Measurements from ENCODE around the gene DUSP11. TPM values are rescaled to one million over a fixed set of nuclear protein-coding genes. Genes with fewer than 3 reads are reported as not detected.
A peak's percentile ranks its signal among the peaks of the same experiment; 100 is the strongest.

DUSP11 gene
- total and polyA plus RNA-seq, 9 of the 15 experiments (the other 6 are each of a cell fraction or from before 2014, with no cell fraction given) = 20.7 to 79.8 (median 29.3) TPM

GRCh38 chr2:73736855-73737779 is 42.8 kb downstream of the DUSP11 start, which contains the start of gene TPRKB (continued):
- no peak for TF ChIP-seq E4F1 (CRISPR knock-in tag; IDR thresholded peaks at IDR 0.05; ENCODE audit: borderline replicate concordance)
- TF ChIP-seq CREB3 (tag; conservative IDR thresholded peaks at IDR 0.05; ENCODE audit: low read depth) = peak; percentile 84
- TF ChIP-seq ZBTB34 (CRISPR knock-in tag; IDR thresholded peaks at IDR 0.05) = no peak
- TF ChIP-seq CGGBP1 (CRISPR knock-in tag; IDR thresholded peaks at IDR 0.05) = no peak
- no peak for TF ChIP-seq SNAPC5 (CRISPR knock-in tag; IDR thresholded peaks at IDR 0.05)
- peak; percentile 75; the same call in 1 of the 2 replicates for TF ChIP-seq SMAD4 (CRISPR knock-in tag; conservative IDR thresholded peaks at IDR 0.05)
- TF ChIP-seq KLF10 (CRISPR knock-in tag; IDR thresholded peaks at IDR 0.05) = no peak
- TF ChIP-seq ZBTB11 (CRISPR knock-in tag; IDR thresholded peaks at IDR 0.05) = peak; percentile 86 to 98 (median 93); a peak in 5 of 6 replicates
- TF ChIP-seq BACH1 (tag; IDR thresholded peaks at IDR 0.05) = 0 out of 2 replicates have a peak, but pooled peaks have one; percentile 3
- 0 out of 2 replicates have a peak, but pooled peaks have one; percentile 9 for TF ChIP-seq ARID1B (IDR thresholded peaks at IDR 0.05)
- no peak for TF ChIP-seq NR2F6 (CRISPR knock-in tag; IDR thresholded peaks at IDR 0.05)
- no peak for TF ChIP-seq SFPQ (IDR thresholded peaks at IDR 0.05; ENCODE audit: low read depth, low read length)
- TF ChIP-seq MIER1 (IDR thresholded peaks at IDR 0.05; ENCODE audit: low read depth) = peak; percentile 36; the same call in 1 of the 2 replicates
